Esophagus squamous epithelium (tissue), 5 donors: ENCODE measurements around the gene HORMAD2. TPM values are rescaled to one million over a fixed set of nuclear protein-coding genes. Genes with fewer than 3 reads are reported as not detected.
"Not testable (repeated sequence)": the region's sequence is repeated elsewhere in the genome, so short reads cannot be mapped to it uniquely, and the experiment has no call there.

Experiments used
- DNase-seq: peaks from one replicate; lab custom pipeline; 2025; lab: John Stamatoyannopoulos, UW
- H3K27ac ChIP-seq, 4 donors: fragments of 200-600 bp; sonication (generic); one replicate each; pipeline ENCODE4 v1.5.1; 2016 to 2019; ENCODE audit warnings: mild to moderate bottlenecking in 1 of 4
- H3K27me3 ChIP-seq, 4 donors: fragments of 200-600 bp; sonication (generic); 1 replicate in 3 of 4; 2 replicates in 1 of 4; pipeline versions ENCODE4 v1.5.1 to v1.6.0; 2017 to 2021; ENCODE audit warnings: antibody characterized with exemption in 1 of 4
- H3K36me3 ChIP-seq, 3 donors: fragments of 200-600 bp; sonication (generic); one replicate each; pipeline ENCODE4 v1.5.1; 2016 to 2019
- H3K4me1 ChIP-seq, 3 donors: fragments of 200-600 bp; sonication (generic); one replicate each; pipeline ENCODE4 v1.5.1; 2017 to 2019
- H3K4me3 ChIP-seq, 4 donors: fragments of 200-600 bp; sonication (generic); 1 replicate in 3 of 4; 2 replicates in 1 of 4; pipeline ENCODE4 v1.5.1; 2016 to 2019; ENCODE audit warnings: mild to moderate bottlenecking in 2 of 4, moderate library complexity in 1 of 4
- H3K9me3 ChIP-seq, 3 donors: fragments of 200-600 bp; sonication (generic); one replicate each; pipeline ENCODE4 v1.5.1; 2016 to 2019
- CTCF ChIP-seq, 6 experiments: fragments of 450-650 bp in 4 of 6; fragments of 200-600 bp in 2 of 6; sonication (generic) in 2 of 6; IDR thresholded peaks; one replicate each; pipeline ENCODE4 v1.5.1; 2016 to 2019; ENCODE audit warnings: antibody characterized with exemption in 6 of 6, mild to moderate bottlenecking in 4 of 6, moderate library complexity in 4 of 6
- POLR2A ChIP-seq, 4 donors: fragments of 450-650 bp; IDR thresholded peaks; one replicate each; pipeline ENCODE4 v1.6.1; 2017; ENCODE audit warnings: antibody characterized with exemption in 4 of 4, mild to moderate bottlenecking in 4 of 4, moderate library complexity in 3 of 4
- WGBS, 2 donors: methylation state at CpG; one replicate each; pipeline ENCODE4 v1.1.5; 2018; 5-methylcytosine and 5-hydroxymethylcytosine counted together
- intact Hi-C: fragments of 100-400 bp; cut with DNase I; formaldehyde crosslinking; loops from one replicate; pipeline ENCODE4 v1.15.0; 2022
- total RNA-seq, 4 donors: library from RNA; depleted of rRNA; stranded (reverse); fragments of >200 nt; gene quantifications; one replicate each; pipeline ENCODE4 v1.1.0, GENCODE V29; 2016
- donor health status: DM: yes; HTN: yes; CAD: no.

The HORMAD2 gene
- total RNA-seq, 4 donors from 2014 or later: not detected

GRCh38 chr22:30212363-30212995 lies 132.2 kb downstream of the HORMAD2 start:
- peaks cover 0 to 14% (median 0%) of the 10 kb centered on the region in 4 donors for H3K27me3 ChIP-seq
- H3K36me3 ChIP-seq: no peaks in the 10 kb centered on the region
- 25 to 27% methylated on average over 5 of the region's 5 CpGs for WGBS, 2 donors
- H3K4me1 ChIP-seq: peaks cover 14 to 61% (median 27%) of the 10 kb centered on the region in 3 donors
- no peak overlapping the region for H3K4me3 ChIP-seq
- TF ChIP-seq POLR2A (IDR thresholded peaks at IDR 0.05) (no peak), CTCF (IDR thresholded peaks at IDR 0.05) (no peak)
- H3K9me3 ChIP-seq: no peaks in the 10 kb centered on the region
- no peak for DNase-seq
- intact Hi-C loops: no loop called here
- H3K27ac ChIP-seq: peak overlapping the region; percentile 49 to 81 (median 66)

GRCh38 chr22:30212996-30213441 lies 132.8 kb downstream of the HORMAD2 start:
- H3K9me3 ChIP-seq: no peaks in the 10 kb centered on the region
- intact Hi-C loops: no loop called here
- TF ChIP-seq POLR2A (IDR thresholded peaks at IDR 0.05) (no peak), CTCF (IDR thresholded peaks at IDR 0.05) (no peak)
- no peak for DNase-seq
- 16 to 54% methylated on average over 2 to 7 of the region's 8 CpGs for WGBS, 2 donors
- no peak overlapping the region for H3K4me3 ChIP-seq
- peaks cover 16 to 64% (median 27%) of the 10 kb centered on the region in 3 donors for H3K4me1 ChIP-seq
- peaks cover 0 to 14% (median 0%) of the 10 kb centered on the region in 4 donors for H3K27me3 ChIP-seq
- H3K36me3 ChIP-seq: no peaks in the 10 kb centered on the region
- peak overlapping the region; percentile 49 to 81 (median 64) for H3K27ac ChIP-seq

- TF ChIP-seq CTCF (IDR thresholded peaks at IDR 0.05) (no peak), POLR2A (IDR thresholded peaks at IDR 0.05) (no peak)
- H3K4me3 ChIP-seq: no peak overlapping the region
- WGBS, 2 donors: 63 to 66% methylated on average over 10 to 12 of the region's 12 CpGs
These were observed 134.6 kb downstream of the HORMAD2 start for GRCh38 chr22:30214703-30215407.

GRCh38 chr22:30216272-30216671 lies 136.0 kb downstream of the HORMAD2 start:
- peaks cover 0 to 22% (median 0%) of the 10 kb centered on the region in 4 donors for H3K27me3 ChIP-seq
- DNase-seq, H3K4me3 ChIP-seq, H3K36me3 ChIP-seq, intact Hi-C loops, H3K9me3 ChIP-seq, H3K27ac ChIP-seq: not testable (repeated sequence)
- peaks cover 14 to 38% (median 21%) of the 10 kb centered on the region in 3 donors for H3K4me1 ChIP-seq
- WGBS, 2 donors: 91 to 95% methylated on average over 2 to 3 of the region's 3 CpGs

More at GRCh38 chr22:30214703-30215407, 134.6 kb downstream of the HORMAD2 start:
- Histone ChIP-seq H3K27ac (no peak overlapping the region), H3K27me3 (peaks cover 0 to 14% (median 0%) of the 10 kb centered on the region in 4 donors), H3K9me3 (no peaks in the 10 kb centered on the region), H3K36me3 (no peaks in the 10 kb centered on the region), H3K4me1 (peaks cover 17 to 51% (median 21%) of the 10 kb centered on the region in 3 donors)
- intact Hi-C loops: no loop called here
- no peak for DNase-seq

- Histone ChIP-seq H3K9me3 (no peaks in the 10 kb centered on the region), H3K36me3 (no peaks in the 10 kb centered on the region), H3K27me3 (peaks cover 0 to 26% (median 0%) of the 10 kb centered on the region in 4 donors), H3K4me3 (no peak overlapping the region), H3K4me1 (peaks cover 14 to 33% (median 21%) of the 10 kb centered on the region in 3 donors), H3K27ac (no peak overlapping the region)
- TF ChIP-seq POLR2A (IDR thresholded peaks at IDR 0.05): no peak
- no peak for TF ChIP-seq CTCF (IDR thresholded peaks at IDR 0.05)
- no peak for DNase-seq
- intact Hi-C loops: no loop called here
- 81 to 82% methylated on average over 5 to 9 of the region's 10 CpGs for WGBS, 2 donors
These were observed 136.4 kb downstream of the HORMAD2 start for GRCh38 chr22:30216710-30217109.
